ENCODE data around the gene HTRA3. TPM values are rescaled to one million over a fixed set of nuclear protein-coding genes. Genes with fewer than 3 reads are reported as not detected.

The HTRA3 gene
- total RNA-seq, 1 donor from 2014 or later: 1.6 TPM

DNA sequence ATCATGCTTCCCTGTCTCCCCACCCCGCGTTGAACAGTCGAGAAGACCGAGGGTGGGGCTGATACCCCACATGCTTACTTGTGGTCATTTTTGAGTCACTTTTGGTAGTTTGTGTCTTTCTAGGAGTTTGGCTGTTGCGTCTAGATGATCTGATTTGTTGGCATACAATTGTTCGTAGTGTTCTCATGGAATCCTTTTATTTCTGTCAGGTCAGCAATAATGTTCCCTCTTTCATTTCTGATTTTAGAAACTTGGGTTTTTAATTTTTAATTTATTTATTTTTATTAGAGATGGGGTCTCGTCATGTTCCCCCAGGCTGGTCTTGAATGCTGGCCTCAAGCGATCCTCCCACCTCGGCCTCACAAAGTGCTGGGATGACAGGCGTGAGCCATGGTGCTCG lies 39.5 kb upstream of the HTRA3 start:
- Mint-ChIP-seq H3K4me1 (peaks cover 23% of the 10 kb centered on the region), H3K27me3 (ENCODE audit: insufficient read depth, low read depth) (peaks cover 5% of the 10 kb centered on the region)

DNA sequence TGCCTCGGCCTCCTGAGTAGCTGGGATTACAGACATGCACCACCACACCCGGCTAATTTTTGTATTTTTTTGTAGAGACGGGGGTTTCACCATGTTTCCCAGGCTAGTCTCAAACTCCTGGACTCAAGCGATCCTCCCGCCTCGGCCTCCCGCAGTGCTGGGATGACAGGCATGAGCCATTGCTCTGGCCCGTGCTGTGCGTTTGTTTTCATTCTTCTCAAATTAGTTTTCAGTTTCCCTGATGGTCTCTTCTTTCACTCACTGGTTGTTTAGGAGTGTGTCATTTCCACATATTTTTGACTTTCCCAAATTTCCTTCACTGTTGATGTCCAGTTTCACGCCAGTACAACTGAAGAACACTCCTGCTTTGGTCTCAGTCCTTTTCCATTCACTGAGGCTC lies 38.7 kb upstream of the HTRA3 start:
- Histone ChIP-seq H3K4me3 (no peak overlapping the region), H3K27me3 (no peaks in the 10 kb centered on the region), H3K9ac (no peak overlapping the region), H3K9me3 (ENCODE audit: low read depth) (no peaks in the 10 kb centered on the region), H3K27ac (no peak overlapping the region), H3K36me3 (no peaks in the 10 kb centered on the region), H2AFZ (replicated peaks) (no peak overlapping the region), H3K4me1 (peaks cover 7% of the 10 kb centered on the region), H3K79me2 (ENCODE audit: low read depth) (no peaks in the 10 kb centered on the region), H3F3A (ENCODE audit: low read depth) (no peaks in the 10 kb centered on the region), H4K20me1 (ENCODE audit: low read depth) (no peaks in the 10 kb centered on the region), H3K4me2 (no peak overlapping the region)
- Mint-ChIP-seq H3K9me3 (no peaks in the 10 kb centered on the region), H3K27ac (no peak overlapping the region), H3K4me3 (no peak overlapping the region), H3K4me1 (peaks cover 16% of the 10 kb centered on the region), H3K36me3 (no peaks in the 10 kb centered on the region), H3K27me3 (ENCODE audit: insufficient read depth, low read depth) (peaks cover 2% of the 10 kb centered on the region)
- DNase-seq (ENCODE audit: low spot score): no peak
- no peak for TF ChIP-seq EZH2phosphoT487 (IDR thresholded peaks at IDR 0.05)
- no peak for TF ChIP-seq EZH2 (IDR thresholded peaks at IDR 0.05)
- TF ChIP-seq CTCF (IDR thresholded peaks at IDR 0.05): no peak

More for the DNA sequence above, 39.5 kb upstream of the HTRA3 start:
- H3K27ac ChIP-seq: no peak overlapping the region
- no peaks in the 10 kb centered on the region for H3K9me3 ChIP-seq (ENCODE audit: low read depth)
- no peak overlapping the region for H2AFZ ChIP-seq (replicated peaks)
- TF ChIP-seq CTCF (IDR thresholded peaks at IDR 0.05): no peak
- no peak for TF ChIP-seq EZH2phosphoT487 (IDR thresholded peaks at IDR 0.05)
- TF ChIP-seq EZH2 (IDR thresholded peaks at IDR 0.05): no peak
- no peak overlapping the region for H3K4me2 ChIP-seq
- H3K36me3 ChIP-seq: no peaks in the 10 kb centered on the region
- H4K20me1 ChIP-seq (ENCODE audit: low read depth): no peaks in the 10 kb centered on the region
- no peaks in the 10 kb centered on the region for H3K79me2 ChIP-seq (ENCODE audit: low read depth)
- no peak overlapping the region for H3K9ac ChIP-seq
- no peak overlapping the region for H3K4me3 ChIP-seq
- H3K27ac Mint-ChIP-seq: peak overlapping the region; percentile 79
- no peaks in the 10 kb centered on the region for H3K27me3 ChIP-seq
- peaks cover 14% of the 10 kb centered on the region for H3K4me1 ChIP-seq
- H3F3A ChIP-seq (ENCODE audit: low read depth): no peaks in the 10 kb centered on the region
- no peaks in the 10 kb centered on the region for H3K9me3 Mint-ChIP-seq
- DNase-seq (ENCODE audit: low spot score): no peak
- no peaks in the 10 kb centered on the region for H3K36me3 Mint-ChIP-seq
- no peak overlapping the region for H3K4me3 Mint-ChIP-seq

GRCh38 chr4:8231551-8232049 lies 38.0 kb upstream of the HTRA3 start:
- Mint-ChIP-seq H3K27ac (no peak overlapping the region), H3K4me3 (no peak overlapping the region), H3K27me3 (ENCODE audit: insufficient read depth, low read depth) (peaks cover 2% of the 10 kb centered on the region), H3K4me1 (peaks cover 9% of the 10 kb centered on the region), H3K36me3 (no peaks in the 10 kb centered on the region), H3K9me3 (no peaks in the 10 kb centered on the region)
- no peaks in the 10 kb centered on the region for H3F3A ChIP-seq (ENCODE audit: low read depth)
- peaks cover under 1% of the 10 kb centered on the region for H3K4me1 ChIP-seq
- no peaks in the 10 kb centered on the region for H3K9me3 ChIP-seq (ENCODE audit: low read depth)
- TF ChIP-seq EZH2phosphoT487 (IDR thresholded peaks at IDR 0.05) (no peak), EZH2 (IDR thresholded peaks at IDR 0.05) (no peak), CTCF (IDR thresholded peaks at IDR 0.05) (no peak)
- H3K4me2 ChIP-seq: no peak overlapping the region
- H3K9ac ChIP-seq: no peak overlapping the region
- H3K36me3 ChIP-seq: no peaks in the 10 kb centered on the region
- H3K27me3 ChIP-seq: no peaks in the 10 kb centered on the region
- H3K27ac ChIP-seq: no peak overlapping the region
- no peak overlapping the region for H3K4me3 ChIP-seq
- no peak overlapping the region for H2AFZ ChIP-seq (replicated peaks)
- no peaks in the 10 kb centered on the region for H4K20me1 ChIP-seq (ENCODE audit: low read depth)
- H3K79me2 ChIP-seq (ENCODE audit: low read depth): no peaks in the 10 kb centered on the region
- DNase-seq (ENCODE audit: low spot score): no peak

Measured in neural progenitor cell (in vitro differentiated cells).